Colonic mucosa (tissue), 4 donors: ENCODE results near the gene GYS2. TPM values are rescaled to one million over a fixed set of nuclear protein-coding genes. Genes with fewer than 3 reads are reported as not detected.

Source experiments
- DNase-seq: peaks from one replicate; pipeline ENCODE4 v3.0.0-alpha.2; 2020
- H3K27ac ChIP-seq: fragments of 200-600 bp; one replicate; pipeline ENCODE4 v1.8.0; 2021
- H3K27me3 ChIP-seq: fragments of 200-600 bp; one replicate; pipeline ENCODE4 v1.8.0; 2021
- H3K36me3 ChIP-seq: fragments of 200-600 bp; one replicate; pipeline ENCODE4 v1.8.0; 2021
- H3K4me1 ChIP-seq: fragments of 200-600 bp; one replicate; pipeline ENCODE4 v1.8.0; 2021; ENCODE audit warnings: mild to moderate bottlenecking
- H3K4me3 ChIP-seq: fragments of 200-600 bp; one replicate; pipeline ENCODE4 v1.8.0; 2021
- H3K9ac ChIP-seq, 2 donors: one replicate each; pipeline ENCODE4 v1.7.0; 2013; ENCODE audit warnings: control low read depth in 2 of 2, low read depth in 2 of 2, low read length in 2 of 2
- H3K9me3 ChIP-seq: fragments of 200-600 bp; one replicate; pipeline ENCODE4 v1.8.0; 2021
- intact Hi-C: fragments of 100-400 bp; cut with DNase I; formaldehyde crosslinking; loops from one replicate; pipeline ENCODE4 v1.14.1; 2022
- total RNA-seq, 2 donors: library from RNA; stranded (reverse); fragmentation: NEBNext Ultra II Directional in 1 of 2; extraction: Animal tissue kit (Norgen Biotek cat#: 25700) in 1 of 2; gene quantifications; one replicate each; pipeline ENCODE4 v1.2.1, GENCODE V29; 2021
- TF ChIP-seq, protein P1 (sequence below): fragments of 200-600 bp; IDR thresholded peaks from one replicate; pipeline ENCODE4 v1.8.0; 2022; ENCODE audit warnings: antibody characterized with exemption, mild to moderate bottlenecking
- donor health status: healthy.
- donor health status: DM: no; HTN: no; CAD: no.
- donor health status: DM: no; HTN: no; CAD: no.

Gene GYS2
- total RNA-seq, 2 donors from 2014 or later: not detected

DNA sequence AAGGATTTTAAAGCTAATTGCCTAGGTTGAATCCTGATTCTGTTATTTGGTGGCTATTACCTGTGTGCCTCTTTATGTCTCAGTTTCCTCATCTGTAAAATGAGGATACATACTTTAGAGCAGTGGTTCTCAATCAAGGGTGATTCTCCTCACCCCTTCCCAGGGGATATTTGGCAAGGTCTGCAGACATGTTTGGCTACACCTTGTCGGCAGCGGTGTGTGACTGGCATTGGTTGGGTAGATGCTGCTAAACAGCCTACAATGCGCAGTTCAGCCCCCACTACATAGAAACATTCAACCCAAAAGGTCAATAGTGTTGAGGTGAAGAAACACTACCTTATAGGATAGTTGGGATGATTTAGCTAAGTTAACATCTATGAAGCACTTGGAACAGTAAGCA, 29.6 kb upstream of the GYS2 start:
- no peaks in the 10 kb centered on the region for H3K4me1 ChIP-seq
- TF ChIP-seq, protein P1, sequence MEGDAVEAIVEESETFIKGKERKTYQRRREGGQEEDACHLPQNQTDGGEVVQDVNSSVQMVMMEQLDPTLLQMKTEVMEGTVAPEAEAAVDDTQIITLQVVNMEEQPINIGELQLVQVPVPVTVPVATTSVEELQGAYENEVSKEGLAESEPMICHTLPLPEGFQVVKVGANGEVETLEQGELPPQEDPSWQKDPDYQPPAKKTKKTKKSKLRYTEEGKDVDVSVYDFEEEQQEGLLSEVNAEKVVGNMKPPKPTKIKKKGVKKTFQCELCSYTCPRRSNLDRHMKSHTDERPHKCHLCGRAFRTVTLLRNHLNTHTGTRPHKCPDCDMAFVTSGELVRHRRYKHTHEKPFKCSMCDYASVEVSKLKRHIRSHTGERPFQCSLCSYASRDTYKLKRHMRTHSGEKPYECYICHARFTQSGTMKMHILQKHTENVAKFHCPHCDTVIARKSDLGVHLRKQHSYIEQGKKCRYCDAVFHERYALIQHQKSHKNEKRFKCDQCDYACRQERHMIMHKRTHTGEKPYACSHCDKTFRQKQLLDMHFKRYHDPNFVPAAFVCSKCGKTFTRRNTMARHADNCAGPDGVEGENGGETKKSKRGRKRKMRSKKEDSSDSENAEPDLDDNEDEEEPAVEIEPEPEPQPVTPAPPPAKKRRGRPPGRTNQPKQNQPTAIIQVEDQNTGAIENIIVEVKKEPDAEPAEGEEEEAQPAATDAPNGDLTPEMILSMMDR: no peak
- intact Hi-C loops: no loop called here
- H3K9ac ChIP-seq: no peak overlapping the region
- H3K4me3 ChIP-seq: no peak overlapping the region
- H3K36me3 ChIP-seq: no peaks in the 10 kb centered on the region
- no peak overlapping the region for H3K27ac ChIP-seq
- no peaks in the 10 kb centered on the region for H3K9me3 ChIP-seq
- no peak for DNase-seq
- H3K27me3 ChIP-seq: no peaks in the 10 kb centered on the region

DNA sequence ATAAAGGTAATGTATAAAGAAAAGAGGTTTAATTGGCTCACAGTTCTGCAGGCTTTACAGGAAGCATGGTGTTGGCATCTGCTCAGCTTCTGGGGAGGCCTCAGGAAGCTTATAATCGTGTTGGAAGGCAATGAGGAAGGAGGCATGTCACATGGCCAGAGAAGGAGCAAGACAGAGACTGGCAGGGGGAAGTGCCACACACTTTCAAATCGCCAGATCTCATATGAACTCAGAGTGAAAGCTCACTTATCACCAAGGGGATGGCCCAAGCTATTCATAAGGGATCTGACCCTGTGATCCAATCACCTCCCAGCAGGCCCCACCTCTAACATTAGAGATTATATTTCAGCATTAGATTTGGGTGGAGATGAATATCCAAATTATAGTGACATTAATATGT, 26.7 kb upstream of the GYS2 start:
- no peak overlapping the region for H3K4me3 ChIP-seq
- intact Hi-C loops: no loop called here
- no peaks in the 10 kb centered on the region for H3K9me3 ChIP-seq

DNA sequence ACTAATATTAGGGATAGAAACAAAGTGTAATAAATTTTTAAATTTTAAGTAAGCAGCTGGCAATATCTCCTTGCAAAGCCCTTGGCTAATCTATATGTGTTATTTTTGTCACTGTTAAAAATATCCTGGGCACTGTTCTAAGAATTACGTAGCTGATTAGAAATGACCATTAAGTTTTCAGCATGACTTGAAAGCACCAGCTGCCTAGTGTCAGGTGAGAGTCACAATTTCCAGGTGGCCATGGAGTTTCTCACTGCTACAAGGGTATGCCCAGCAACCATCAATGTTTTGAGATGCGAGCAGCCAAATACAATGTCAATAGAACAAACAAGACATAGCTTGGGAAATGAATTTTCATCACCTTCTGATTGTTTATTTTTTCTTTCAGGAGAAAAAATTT, 23.3 kb upstream of the GYS2 start:
- Histone ChIP-seq H3K9me3 (no peaks in the 10 kb centered on the region), H3K36me3 (no peaks in the 10 kb centered on the region), H3K27me3 (no peaks in the 10 kb centered on the region), H3K9ac (no peak overlapping the region), H3K4me1 (no peaks in the 10 kb centered on the region), H3K27ac (no peak overlapping the region), H3K4me3 (no peak overlapping the region)
- TF ChIP-seq, protein P1: no peak
- intact Hi-C loops: no loop called here
- DNase-seq: no peak

More for the DNA sequence above, 26.7 kb upstream of the GYS2 start:
- no peak for DNase-seq
- TF ChIP-seq, protein P1: no peak
- H3K36me3 ChIP-seq: no peaks in the 10 kb centered on the region
- no peaks in the 10 kb centered on the region for H3K4me1 ChIP-seq
- H3K9ac ChIP-seq: no peak overlapping the region
- no peak overlapping the region for H3K27ac ChIP-seq
- H3K27me3 ChIP-seq: no peaks in the 10 kb centered on the region

DNA sequence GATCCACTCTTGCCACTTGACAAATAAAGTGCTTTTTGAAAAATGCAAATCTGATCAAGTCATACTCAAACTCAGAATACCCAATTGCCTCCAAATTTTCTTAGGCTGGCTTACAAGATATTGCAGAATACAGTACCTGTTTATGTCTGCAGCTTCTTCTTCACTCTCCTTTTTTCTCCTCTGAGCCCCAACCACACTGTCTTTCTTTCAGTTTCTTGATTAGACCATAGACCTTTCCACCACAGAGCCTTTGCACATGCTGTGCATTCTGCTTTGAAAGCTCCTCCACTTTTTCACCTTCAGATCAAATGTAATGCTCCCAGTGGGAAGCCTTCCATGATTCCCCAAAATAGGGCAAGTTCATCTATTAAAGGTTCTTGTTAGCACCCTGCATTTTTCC, 13.9 kb upstream of the GYS2 start:
- H3K9me3 ChIP-seq: no peaks in the 10 kb centered on the region
- TF ChIP-seq, protein P1: no peak
- no peaks in the 10 kb centered on the region for H3K27me3 ChIP-seq
- DNase-seq: no peak
- H3K4me1 ChIP-seq: no peaks in the 10 kb centered on the region
- H3K9ac ChIP-seq: no peak overlapping the region
- intact Hi-C loops: no loop called here
- H3K27ac ChIP-seq: no peak overlapping the region
- H3K4me3 ChIP-seq: no peak overlapping the region
- H3K36me3 ChIP-seq: no peaks in the 10 kb centered on the region

DNA sequence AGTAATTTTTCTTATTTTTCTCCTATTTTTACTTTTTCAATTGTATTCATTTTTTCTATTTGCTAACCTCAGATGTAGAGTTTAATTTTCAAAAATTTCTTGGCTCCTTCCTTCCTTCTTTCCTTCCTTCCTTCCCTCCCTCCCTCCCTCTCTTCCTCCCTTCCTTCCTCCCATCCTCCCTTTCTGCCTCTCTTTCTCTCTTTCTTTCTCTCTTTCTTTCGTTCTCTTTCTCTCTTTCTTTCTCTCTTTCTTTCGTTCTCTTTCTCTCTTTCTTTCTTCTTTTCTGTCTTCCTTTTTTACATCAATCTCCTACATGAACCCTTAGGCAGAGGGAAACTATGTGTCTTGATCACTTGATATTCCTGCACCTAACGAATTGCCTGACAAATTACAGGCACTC, 12.4 kb upstream of the GYS2 start:
- TF ChIP-seq, protein P1: no peak
- H3K27ac ChIP-seq: no peak overlapping the region
- intact Hi-C loops: no loop called here
- H3K4me1 ChIP-seq: no peaks in the 10 kb centered on the region
- H3K27me3 ChIP-seq: no peaks in the 10 kb centered on the region
- H3K9ac ChIP-seq: no peak overlapping the region
- no peaks in the 10 kb centered on the region for H3K36me3 ChIP-seq
- H3K4me3 ChIP-seq: no peak overlapping the region
- no peak for DNase-seq
- H3K9me3 ChIP-seq: no peaks in the 10 kb centered on the region

DNA sequence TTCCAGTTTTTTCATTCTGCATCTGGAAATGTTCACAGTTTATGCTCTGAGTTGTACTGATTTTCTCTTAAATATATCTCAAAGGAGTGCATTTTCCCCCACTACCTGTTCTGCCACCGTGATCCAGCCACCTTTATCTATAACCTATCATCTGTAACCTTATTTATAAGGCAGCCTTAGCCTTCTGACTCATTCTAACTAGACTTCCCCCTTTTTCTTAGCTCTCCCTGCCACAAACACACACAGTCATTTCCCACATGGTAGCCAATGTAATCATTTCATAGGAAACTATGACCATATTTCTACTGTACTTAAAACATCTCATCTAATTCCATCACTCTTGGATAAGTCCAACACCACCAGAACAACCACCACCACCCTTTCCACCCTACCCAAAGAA, 10.8 kb upstream of the GYS2 start:
- intact Hi-C loops: no loop called here
- no peak overlapping the region for H3K9ac ChIP-seq
- TF ChIP-seq, protein P1: no peak
- no peaks in the 10 kb centered on the region for H3K4me1 ChIP-seq
- no peaks in the 10 kb centered on the region for H3K36me3 ChIP-seq
- no peak for DNase-seq
- no peak overlapping the region for H3K4me3 ChIP-seq
- no peak overlapping the region for H3K27ac ChIP-seq
- no peaks in the 10 kb centered on the region for H3K9me3 ChIP-seq
- H3K27me3 ChIP-seq: no peaks in the 10 kb centered on the region
